MCF 10A (cell line): Measurements from ENCODE around the gene SOWAHC. TPM values are rescaled to one million over a fixed set of nuclear protein-coding genes. Genes with fewer than 3 reads are reported as not detected.
"Not testable (repeated sequence)": the region's sequence is repeated elsewhere in the genome, so short reads cannot be mapped to it uniquely, and the experiment has no call there.

ENCODE experiments used
- BruUV-seq: library from RNA; stranded (reverse); fragments of 400-500 nt; replicated peaks from 2 replicates; lab custom pipeline; 2021; lab: Mats Ljungman, UMichigan
- CTCF ChIA-PET: fragments of 300-600 bp; sonication (Branson Sonifier 250); formaldehyde crosslinking; extraction: SDS; loops from one replicate; lab custom pipeline; 2021; ENCODE audit warnings: antibody characterized with exemption, inconsistent platforms; lab: Yijun Ruan, JAX
- POLR2A ChIA-PET: fragments of 300-600, 350-650 bp; sonication (Branson Sonifier 250); formaldehyde crosslinking; extraction: SDS; loops from one replicate; lab custom pipeline; 2020; ENCODE audit warnings: antibody characterized with exemption, inconsistent platforms; lab: Yijun Ruan, JAX
- DNase-seq: peaks from one replicate; pipeline ENCODE4 v3.0.0-alpha.2; 2018; ENCODE audit not compliant: unreplicated experiment
- H3K27ac Mint-ChIP-seq: one replicate; pipeline ENCODE4 v1.8.0; 2022; ENCODE audit warnings: mild to moderate bottlenecking, low read depth, mixed read lengths; ENCODE audit not compliant: unreplicated experiment
- H3K27me3 Mint-ChIP-seq: one replicate; pipeline ENCODE4 v1.8.0; 2022; ENCODE audit warnings: mixed read lengths; ENCODE audit not compliant: insufficient read depth, unreplicated experiment
- H3K36me3 Mint-ChIP-seq: one replicate; pipeline ENCODE4 v1.8.0; 2022; ENCODE audit warnings: mild to moderate bottlenecking, moderate library complexity, mixed read lengths; ENCODE audit not compliant: insufficient read depth, unreplicated experiment
- H3K4me1 Mint-ChIP-seq: one replicate; pipeline ENCODE4 v1.8.0; 2022; ENCODE audit warnings: mixed read lengths; ENCODE audit not compliant: insufficient read depth, unreplicated experiment
- H3K4me3 Mint-ChIP-seq: one replicate; pipeline ENCODE4 v1.8.0; 2022; ENCODE audit warnings: mild to moderate bottlenecking, moderate library complexity, mixed read lengths; ENCODE audit not compliant: unreplicated experiment
- H3K9me3 Mint-ChIP-seq: one replicate; pipeline ENCODE4 v1.8.0; 2022; ENCODE audit warnings: mixed read lengths; ENCODE audit not compliant: unreplicated experiment
- intact Hi-C: fragments of 100-400 bp; cut with micrococcal nuclease; formaldehyde crosslinking; loops from 2 replicates; pipeline ENCODE4 v1.14.1; 2022
- total RNA-seq: library from RNA; stranded (reverse); gene quantifications from 2 replicates; pipeline ENCODE4 v1.2.3, GENCODE V29; 2022
- TF ChIP-seq, protein P1 (sequence below): fragments of 200-600 bp; IDR thresholded peaks from one replicate; pipeline ENCODE4 v1.8.0; 2022; ENCODE audit warnings: antibody characterized with exemption, mild to moderate bottlenecking; ENCODE audit not compliant: unreplicated experiment

The SOWAHC gene
- total RNA-seq, 1 experiment from 2014 or later = 35.3 TPM

DNA sequence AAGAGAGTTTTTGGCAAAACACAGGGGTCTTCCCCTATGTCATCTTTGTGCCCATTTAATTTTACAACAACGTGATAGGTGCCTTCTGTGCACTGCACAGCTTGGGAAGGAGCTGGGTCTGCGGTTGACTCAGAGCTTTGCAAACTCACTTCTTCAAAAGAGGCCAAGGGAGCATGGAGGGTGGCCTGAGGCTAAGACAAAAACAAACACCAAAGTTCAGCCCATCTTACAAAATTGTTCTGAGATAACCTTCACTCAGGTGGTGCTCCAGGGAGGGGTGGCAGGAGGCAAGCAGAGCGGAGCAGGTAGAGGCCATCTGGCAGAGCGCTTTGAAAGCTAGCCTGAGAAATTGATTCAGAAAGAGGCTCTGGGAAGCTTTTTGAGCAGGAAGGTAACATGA, 9.8 kb downstream of the SOWAHC start:
- ChIA-PET CTCF (no interaction called here), POLR2A (interaction anchor here (0.7 to 3.0 kb wide), 2 partner anchors 9 to 19 kb away, joined by 3 to 14 read pairs; partner anchors contain the start of genes SEPTIN10 and SOWAHC)
- no peak for DNase-seq
- BruUV-seq = no TSS peak
- H3K27me3 Mint-ChIP-seq = no peaks in the 10 kb centered on the region
- no peaks in the 10 kb centered on the region for H3K36me3 Mint-ChIP-seq
- no peaks in the 10 kb centered on the region for H3K4me1 Mint-ChIP-seq
- no peak overlapping the region for H3K4me3 Mint-ChIP-seq
- intact Hi-C loops = no loop called here
- no peak overlapping the region for H3K27ac Mint-ChIP-seq
- H3K9me3 Mint-ChIP-seq = no peaks in the 10 kb centered on the region
- TF ChIP-seq, protein P1, sequence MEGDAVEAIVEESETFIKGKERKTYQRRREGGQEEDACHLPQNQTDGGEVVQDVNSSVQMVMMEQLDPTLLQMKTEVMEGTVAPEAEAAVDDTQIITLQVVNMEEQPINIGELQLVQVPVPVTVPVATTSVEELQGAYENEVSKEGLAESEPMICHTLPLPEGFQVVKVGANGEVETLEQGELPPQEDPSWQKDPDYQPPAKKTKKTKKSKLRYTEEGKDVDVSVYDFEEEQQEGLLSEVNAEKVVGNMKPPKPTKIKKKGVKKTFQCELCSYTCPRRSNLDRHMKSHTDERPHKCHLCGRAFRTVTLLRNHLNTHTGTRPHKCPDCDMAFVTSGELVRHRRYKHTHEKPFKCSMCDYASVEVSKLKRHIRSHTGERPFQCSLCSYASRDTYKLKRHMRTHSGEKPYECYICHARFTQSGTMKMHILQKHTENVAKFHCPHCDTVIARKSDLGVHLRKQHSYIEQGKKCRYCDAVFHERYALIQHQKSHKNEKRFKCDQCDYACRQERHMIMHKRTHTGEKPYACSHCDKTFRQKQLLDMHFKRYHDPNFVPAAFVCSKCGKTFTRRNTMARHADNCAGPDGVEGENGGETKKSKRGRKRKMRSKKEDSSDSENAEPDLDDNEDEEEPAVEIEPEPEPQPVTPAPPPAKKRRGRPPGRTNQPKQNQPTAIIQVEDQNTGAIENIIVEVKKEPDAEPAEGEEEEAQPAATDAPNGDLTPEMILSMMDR = no peak

DNA sequence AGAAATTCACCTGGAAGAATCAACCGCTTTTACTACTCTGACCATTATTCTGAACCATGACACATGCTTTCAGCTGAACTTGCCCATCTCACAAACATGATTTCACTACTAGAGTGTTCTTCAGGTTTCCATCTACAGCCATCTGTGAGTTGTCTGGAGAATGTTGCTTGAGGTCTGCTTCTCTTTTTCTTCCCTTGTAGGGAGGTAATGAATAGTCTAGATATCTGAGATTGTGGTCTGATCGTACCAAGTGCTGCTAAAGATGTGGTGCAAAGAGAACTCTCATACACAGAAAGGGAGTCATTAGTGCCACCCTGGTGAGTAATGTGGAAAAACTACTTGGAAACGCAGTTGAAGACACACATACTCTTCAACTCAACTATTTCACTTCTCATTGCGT, 10.2 kb downstream of the SOWAHC start:
- Mint-ChIP-seq H3K4me3 (no peak overlapping the region), H3K4me1 (no peaks in the 10 kb centered on the region), H3K36me3 (no peaks in the 10 kb centered on the region), H3K27me3 (no peaks in the 10 kb centered on the region), H3K27ac (no peak overlapping the region), H3K9me3 (no peaks in the 10 kb centered on the region)
- TF ChIP-seq, protein P1 = no peak
- DNase-seq = no peak
- intact Hi-C loops = no loop called here
- CTCF ChIA-PET = no interaction called here
- POLR2A ChIA-PET = interaction anchor here (0.7 to 3.0 kb wide), 2 partner anchors 10 to 18 kb away, joined by 3 to 14 read pairs; partner anchors contain the start of genes SEPTIN10 and SOWAHC
- no TSS peak for BruUV-seq

DNA sequence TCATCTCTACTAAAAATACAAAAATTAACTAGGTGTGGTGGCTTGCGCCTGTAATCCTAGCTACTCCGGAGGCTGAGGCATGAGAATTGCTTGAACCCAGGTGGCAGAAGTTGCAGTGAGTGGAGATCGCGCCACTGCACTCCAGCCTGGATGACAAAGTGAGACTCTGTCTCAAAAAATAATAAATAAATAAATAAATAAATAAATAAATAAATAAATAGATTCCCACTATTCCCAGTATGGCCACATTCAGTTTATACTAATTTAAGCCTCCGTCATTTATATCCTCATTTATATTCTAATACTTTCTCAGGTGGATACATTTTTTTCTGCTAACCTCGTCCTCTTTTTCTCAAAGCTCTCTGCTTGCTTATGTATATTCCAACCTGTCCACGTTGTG, 14.2 kb downstream of the SOWAHC start:
- intact Hi-C loops, DNase-seq, H3K9me3 Mint-ChIP-seq, H3K36me3 Mint-ChIP-seq, BruUV-seq, H3K4me3 Mint-ChIP-seq, H3K4me1 Mint-ChIP-seq, H3K27ac Mint-ChIP-seq, H3K27me3 Mint-ChIP-seq: not testable (repeated sequence)
- POLR2A ChIA-PET = interaction anchor here (0.8 to 2.9 kb wide), 2 partner anchors 13 to 35 kb away, joined by 3 to 24 read pairs; partner anchors contain the start of genes SEPTIN10 and SOWAHC
- CTCF ChIA-PET = interaction anchor here (0.6 kb wide), 1 partner anchor 86 kb away, joined by 3 read pairs; no protein-coding TSS in a partner anchor

DNA sequence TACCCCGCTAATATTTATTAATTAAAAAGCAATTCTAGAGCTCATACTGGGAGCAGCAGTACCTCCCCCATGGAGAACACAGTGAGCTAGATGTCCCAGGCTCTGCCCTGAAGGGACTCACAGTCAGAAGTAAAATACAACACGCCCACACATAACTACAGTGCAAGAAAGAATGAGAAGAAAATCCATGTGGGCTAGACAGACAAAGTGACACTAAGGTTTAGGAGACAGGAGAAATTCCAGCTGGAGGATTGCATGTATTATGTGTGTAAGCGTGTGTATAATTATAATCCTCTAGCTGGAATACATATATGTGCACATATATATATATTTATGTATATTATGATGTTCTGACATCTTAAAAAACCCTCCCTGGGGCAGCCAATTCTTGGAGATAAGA, 15.7 kb downstream of the SOWAHC start:
- Mint-ChIP-seq H3K36me3 (no peaks in the 10 kb centered on the region), H3K4me3 (no peak overlapping the region), H3K27ac (no peak overlapping the region), H3K9me3 (no peaks in the 10 kb centered on the region), H3K27me3 (no peaks in the 10 kb centered on the region), H3K4me1 (no peaks in the 10 kb centered on the region)
- intact Hi-C loops = no loop called here
- DNase-seq = no peak
- no TSS peak for BruUV-seq
- TF ChIP-seq, protein P1 = no peak
- ChIA-PET CTCF (interaction anchor here (0.7 kb wide), 2 partner anchors 85 to 662 kb away, joined by 3 to 5 read pairs; no protein-coding TSS in a partner anchor), POLR2A (interaction anchor here (2.9 kb wide), 1 partner anchor 15 kb away, joined by 24 read pairs; the partner anchor contains the start of genes SEPTIN10 and SOWAHC)
